IPS-18a (cell line): ENCODE results near the gene GRIPAP1.

Experiments
- H3K27ac ChIP-seq: one replicate; pipeline ENCODE4 v1.5.1; 2013; ENCODE audit warnings: low read length
- H3K27me3 ChIP-seq: one replicate; pipeline ENCODE4 v1.6.1; 2013; ENCODE audit warnings: mild to moderate bottlenecking, low read length; ENCODE audit not compliant: control insufficient read depth, insufficient read depth
- H3K36me3 ChIP-seq: one replicate; pipeline ENCODE4 v1.6.1; 2013; ENCODE audit warnings: low read depth, low read length; ENCODE audit not compliant: control insufficient read depth
- H3K4me1 ChIP-seq: one replicate; pipeline ENCODE4 v1.6.1; 2013; ENCODE audit warnings: low read depth, low read length; ENCODE audit not compliant: control insufficient read depth
- H3K4me3 ChIP-seq: one replicate; pipeline ENCODE4 v1.5.1; 2013; ENCODE audit warnings: low read length
- H3K9ac ChIP-seq: one replicate; pipeline ENCODE4 v1.6.1; 2013; ENCODE audit warnings: mild to moderate bottlenecking, low read length, moderate library complexity
- H3K9me3 ChIP-seq: one replicate; pipeline ENCODE4 v1.6.1; 2013; ENCODE audit warnings: low read depth, low read length; ENCODE audit not compliant: control insufficient read depth

The GRIPAP1 gene, protein sequence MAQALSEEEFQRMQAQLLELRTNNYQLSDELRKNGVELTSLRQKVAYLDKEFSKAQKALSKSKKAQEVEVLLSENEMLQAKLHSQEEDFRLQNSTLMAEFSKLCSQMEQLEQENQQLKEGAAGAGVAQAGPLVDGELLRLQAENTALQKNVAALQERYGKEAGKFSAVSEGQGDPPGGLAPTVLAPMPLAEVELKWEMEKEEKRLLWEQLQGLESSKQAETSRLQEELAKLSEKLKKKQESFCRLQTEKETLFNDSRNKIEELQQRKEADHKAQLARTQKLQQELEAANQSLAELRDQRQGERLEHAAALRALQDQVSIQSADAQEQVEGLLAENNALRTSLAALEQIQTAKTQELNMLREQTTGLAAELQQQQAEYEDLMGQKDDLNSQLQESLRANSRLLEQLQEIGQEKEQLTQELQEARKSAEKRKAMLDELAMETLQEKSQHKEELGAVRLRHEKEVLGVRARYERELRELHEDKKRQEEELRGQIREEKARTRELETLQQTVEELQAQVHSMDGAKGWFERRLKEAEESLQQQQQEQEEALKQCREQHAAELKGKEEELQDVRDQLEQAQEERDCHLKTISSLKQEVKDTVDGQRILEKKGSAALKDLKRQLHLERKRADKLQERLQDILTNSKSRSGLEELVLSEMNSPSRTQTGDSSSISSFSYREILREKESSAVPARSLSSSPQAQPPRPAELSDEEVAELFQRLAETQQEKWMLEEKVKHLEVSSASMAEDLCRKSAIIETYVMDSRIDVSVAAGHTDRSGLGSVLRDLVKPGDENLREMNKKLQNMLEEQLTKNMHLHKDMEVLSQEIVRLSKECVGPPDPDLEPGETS

DNA sequence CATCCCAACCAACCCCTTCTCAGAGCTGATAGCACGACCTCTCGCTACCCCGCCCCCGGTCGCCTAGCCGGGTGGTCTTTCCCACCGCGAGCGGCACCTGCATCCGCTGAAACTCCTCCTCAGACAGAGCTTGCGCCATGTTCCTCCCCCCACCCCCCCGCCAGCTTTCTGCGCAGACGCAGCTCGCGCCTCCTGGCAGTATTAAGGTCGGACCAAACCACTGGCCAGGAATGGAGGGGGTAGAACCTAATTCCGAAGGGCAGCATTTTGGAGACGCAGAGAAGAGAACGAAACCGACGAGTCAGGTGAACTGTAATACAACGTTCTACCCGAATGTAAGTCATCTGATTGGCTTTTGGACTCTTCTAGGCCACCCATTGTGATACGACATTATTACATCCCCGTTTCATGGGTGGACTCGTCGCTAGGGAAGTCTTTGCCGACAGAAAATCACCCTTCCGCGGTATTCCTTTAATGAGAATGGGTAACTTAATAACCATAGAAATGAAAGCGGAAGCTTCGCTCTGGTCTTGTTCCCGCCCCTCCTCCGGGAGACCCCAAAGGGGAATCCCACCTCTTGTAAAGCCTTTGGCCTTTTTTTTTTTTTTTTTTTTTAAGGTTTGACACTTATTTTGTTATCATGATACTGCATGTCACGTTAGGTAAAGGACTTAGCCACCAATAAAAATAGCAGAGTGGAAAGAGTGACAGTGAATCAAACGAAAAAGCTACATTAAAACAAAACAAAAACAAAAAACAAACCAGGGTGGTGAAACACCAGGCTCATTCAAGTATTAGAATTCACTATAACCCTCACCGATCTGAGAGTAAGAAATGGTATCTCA, at the start of gene GRIPAP1:
TSS of gene GRIPAP1 (minus strand) at position 174 of the 845 bp plus-strand sequence. CDS start at position 139, 35 bp downstream.
- no peaks in the 10 kb centered on the region for H3K9me3 ChIP-seq
- peak within 1 kb of the TSS; percentile 94 for H3K4me3 ChIP-seq
- peaks cover 9% of the 10 kb centered on the region for H3K36me3 ChIP-seq
- H3K4me1 ChIP-seq: no peaks in the 10 kb centered on the region
- peak within 1 kb of the TSS; percentile 95 for H3K9ac ChIP-seq
- H3K27ac ChIP-seq: peak within 1 kb of the TSS; percentile 95
- H3K27me3 ChIP-seq: no peaks in the 10 kb centered on the region

DNA sequence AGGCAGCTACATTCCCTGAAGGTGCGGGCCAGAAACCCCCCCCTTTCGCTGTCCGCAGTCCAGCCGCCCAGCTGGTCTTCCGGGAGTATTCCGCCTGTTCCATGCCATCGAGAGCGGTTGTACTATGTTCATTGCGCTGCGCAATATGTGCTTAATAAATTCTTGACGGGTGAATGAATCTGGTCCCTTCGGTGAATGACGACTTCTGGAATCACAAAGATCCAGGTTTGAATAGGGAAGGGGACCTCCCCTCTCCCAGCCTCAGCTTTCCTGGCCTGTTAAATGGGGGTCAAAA, 41.9 kb upstream of the GRIPAP1 start:
- Histone ChIP-seq H3K27me3 (no peaks in the 10 kb centered on the region), H3K9ac (no peak overlapping the region), H3K9me3 (no peaks in the 10 kb centered on the region), H3K4me1 (peaks cover 6% of the 10 kb centered on the region), H3K27ac (no peak overlapping the region), H3K36me3 (peaks cover 6% of the 10 kb centered on the region), H3K4me3 (peak overlapping the region; percentile 17)

DNA sequence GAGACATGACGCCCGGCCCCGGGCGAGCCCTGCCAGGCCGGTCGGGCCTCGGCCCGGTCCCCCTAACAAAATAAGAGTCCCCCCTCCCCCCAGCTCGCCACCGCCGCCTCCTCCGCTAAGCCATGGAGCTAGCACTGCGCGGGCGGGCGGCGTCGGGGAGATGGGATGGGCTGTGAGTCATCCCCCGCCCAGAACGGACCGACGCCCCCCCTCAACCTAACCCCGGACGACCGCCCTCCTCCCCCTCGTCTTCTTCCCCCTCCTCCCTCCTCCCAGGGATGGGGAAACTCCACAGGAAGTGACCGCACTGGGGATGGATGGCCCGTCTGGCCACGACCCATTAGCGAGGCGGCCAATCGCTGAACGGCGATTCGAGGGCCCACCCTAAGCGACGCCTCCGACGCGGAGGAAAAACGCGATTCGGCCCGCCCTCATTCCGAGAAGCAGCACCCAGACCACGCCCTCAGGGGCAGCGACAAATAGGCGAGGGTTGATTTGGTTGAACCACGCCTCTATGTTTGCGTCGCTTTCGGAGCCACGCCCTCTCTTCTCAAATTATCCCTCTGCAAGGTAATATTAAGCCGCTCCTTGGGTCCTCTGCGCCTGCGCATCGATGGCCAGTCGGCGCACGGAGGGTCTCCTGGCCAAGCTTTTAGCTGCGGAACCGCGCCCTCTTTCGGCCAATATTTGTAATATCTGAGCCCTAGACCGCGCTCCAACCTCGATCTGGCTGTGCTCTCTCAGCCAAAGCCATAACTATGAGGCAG, 41.3 kb upstream of the GRIPAP1 start, which contains the start of gene TFE3:
TSS of gene TFE3 (minus strand) at position 138 of the 767 bp plus-strand sequence. CDS start at position 7, 131 bp downstream.
- Histone ChIP-seq H3K9ac (peak within 1 kb of the TSS; percentile 51), H3K36me3 (peaks cover 12% of the 10 kb centered on the region), H3K4me1 (peaks cover 6% of the 10 kb centered on the region), H3K27ac (no peak within 1 kb of the TSS), H3K4me3 (peak within 1 kb of the TSS; percentile 75), H3K27me3 (no peaks in the 10 kb centered on the region), H3K9me3 (no peaks in the 10 kb centered on the region)

DNA sequence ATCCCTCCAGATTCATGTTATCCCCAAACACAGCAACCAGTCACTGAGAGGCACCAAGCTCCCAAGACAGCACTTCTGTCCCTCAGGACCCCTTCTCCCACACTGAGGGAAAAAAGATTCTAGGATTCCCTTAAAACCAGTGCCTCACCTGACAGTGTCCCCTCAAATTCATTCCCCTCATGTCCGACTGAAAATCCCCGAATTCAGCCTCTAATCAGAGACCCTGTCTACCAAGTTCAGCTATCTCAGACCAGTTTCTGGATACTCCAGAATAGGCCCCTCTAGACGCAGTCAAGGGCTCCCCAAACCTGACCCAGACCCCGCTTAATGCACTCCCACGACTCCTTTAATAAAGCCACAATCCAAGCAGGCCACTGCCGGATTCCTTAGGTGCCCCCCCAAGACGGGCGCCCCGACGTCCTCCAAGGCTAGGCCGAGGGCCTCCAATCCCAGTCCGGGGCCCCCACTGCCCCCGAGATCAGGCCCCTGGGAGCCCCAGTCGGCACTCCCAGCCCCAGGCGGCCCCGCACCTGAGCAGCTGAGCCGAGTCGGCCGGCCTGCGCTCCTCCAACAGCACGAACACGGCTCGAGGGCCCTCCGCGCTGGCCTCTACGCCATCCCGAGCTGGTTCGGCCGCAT, 40.6 kb upstream of the GRIPAP1 start:
- Histone ChIP-seq H3K4me1 (peaks cover 6% of the 10 kb centered on the region), H3K4me3 (peak overlapping the region; percentile 75), H3K27ac (no peak overlapping the region), H3K9ac (peak overlapping the region; percentile 51), H3K27me3 (no peaks in the 10 kb centered on the region), H3K36me3 (peaks cover 19% of the 10 kb centered on the region), H3K9me3 (peaks cover 2% of the 10 kb centered on the region)

DNA sequence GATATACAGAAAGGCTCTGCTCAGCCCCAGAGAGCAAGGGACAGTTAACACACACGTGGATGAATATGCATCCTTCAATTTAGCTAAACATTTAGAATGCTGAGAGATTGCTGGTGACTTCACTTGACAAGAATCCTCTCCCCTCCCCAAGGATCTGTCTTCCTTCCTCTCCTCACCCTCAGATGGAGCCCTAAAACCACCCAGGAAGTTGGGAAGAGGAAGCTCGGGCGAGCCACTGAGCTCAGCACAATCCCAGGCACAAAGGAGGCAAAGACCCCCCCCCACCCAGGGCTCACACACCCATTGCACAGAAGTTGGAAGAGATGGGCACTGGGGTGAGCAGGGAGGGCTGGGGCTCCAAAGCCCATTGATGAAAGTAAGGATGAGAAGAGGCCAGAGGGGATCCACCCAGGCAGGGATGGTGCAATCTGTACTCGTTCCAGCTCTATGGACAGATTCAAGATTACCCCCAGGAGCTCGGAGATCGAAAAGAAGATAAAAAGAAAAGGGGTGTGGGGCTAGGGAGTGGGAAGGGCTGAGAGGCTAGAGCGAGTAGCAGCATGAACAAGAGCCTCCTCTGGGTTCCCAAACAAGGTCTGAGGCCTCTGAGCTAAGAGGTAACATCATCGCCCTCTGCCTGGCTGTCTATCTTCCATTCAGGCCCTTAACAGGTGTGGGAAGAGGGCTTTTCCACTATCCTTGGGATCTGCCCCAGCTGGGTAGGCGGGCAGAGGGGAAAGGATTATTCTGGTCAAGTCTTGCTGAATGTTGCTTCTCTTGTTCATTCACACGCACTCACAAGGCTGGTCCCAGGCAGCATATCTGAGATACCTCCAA, 39.9 kb upstream of the GRIPAP1 start:
- H3K27me3 ChIP-seq: no peaks in the 10 kb centered on the region

DNA sequence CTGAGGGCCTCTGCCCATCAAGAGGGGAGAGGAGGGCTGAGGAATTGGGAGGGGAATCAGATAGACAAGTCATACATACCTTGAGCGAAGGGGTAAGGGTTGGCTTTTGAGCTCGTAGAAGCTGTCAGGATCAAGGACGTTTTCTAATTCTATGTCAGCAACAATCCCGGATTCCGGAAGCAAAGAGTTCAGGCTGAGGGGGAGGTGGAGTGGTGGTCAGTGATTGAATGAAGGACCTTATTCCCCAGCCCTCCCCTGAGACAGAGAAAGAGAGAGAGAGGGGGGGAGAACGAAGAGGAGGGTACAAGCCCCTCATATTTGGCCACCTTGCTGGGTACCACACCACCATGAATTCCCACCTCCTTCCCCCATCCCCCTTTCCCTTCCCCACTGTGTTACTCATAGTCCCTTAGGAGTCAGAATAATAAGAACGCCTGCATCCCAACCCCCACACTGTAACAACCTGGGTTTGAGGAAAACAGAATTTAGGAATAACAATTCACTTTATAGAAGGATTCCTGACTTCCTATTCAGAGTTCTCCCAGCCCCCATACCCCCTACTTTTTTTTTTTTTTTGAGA, 38.4 kb upstream of the GRIPAP1 start:
- H3K27ac ChIP-seq: no peak overlapping the region
- peaks cover 6% of the 10 kb centered on the region for H3K4me1 ChIP-seq
- H3K36me3 ChIP-seq: peaks cover 30% of the 10 kb centered on the region
- H3K27me3 ChIP-seq: no peaks in the 10 kb centered on the region
- H3K9me3 ChIP-seq: peaks cover 3% of the 10 kb centered on the region
- H3K9ac ChIP-seq: peak overlapping the region; percentile 51
- peak overlapping the region; percentile 75 for H3K4me3 ChIP-seq

More for the DNA sequence above, 39.9 kb upstream of the GRIPAP1 start:
- Histone ChIP-seq H3K36me3 (peaks cover 24% of the 10 kb centered on the region), H3K9ac (peak overlapping the region; percentile 51), H3K27ac (peak overlapping the region; percentile 16), H3K4me1 (peaks cover 6% of the 10 kb centered on the region), H3K4me3 (peak overlapping the region; percentile 75), H3K9me3 (peaks cover 3% of the 10 kb centered on the region)

DNA sequence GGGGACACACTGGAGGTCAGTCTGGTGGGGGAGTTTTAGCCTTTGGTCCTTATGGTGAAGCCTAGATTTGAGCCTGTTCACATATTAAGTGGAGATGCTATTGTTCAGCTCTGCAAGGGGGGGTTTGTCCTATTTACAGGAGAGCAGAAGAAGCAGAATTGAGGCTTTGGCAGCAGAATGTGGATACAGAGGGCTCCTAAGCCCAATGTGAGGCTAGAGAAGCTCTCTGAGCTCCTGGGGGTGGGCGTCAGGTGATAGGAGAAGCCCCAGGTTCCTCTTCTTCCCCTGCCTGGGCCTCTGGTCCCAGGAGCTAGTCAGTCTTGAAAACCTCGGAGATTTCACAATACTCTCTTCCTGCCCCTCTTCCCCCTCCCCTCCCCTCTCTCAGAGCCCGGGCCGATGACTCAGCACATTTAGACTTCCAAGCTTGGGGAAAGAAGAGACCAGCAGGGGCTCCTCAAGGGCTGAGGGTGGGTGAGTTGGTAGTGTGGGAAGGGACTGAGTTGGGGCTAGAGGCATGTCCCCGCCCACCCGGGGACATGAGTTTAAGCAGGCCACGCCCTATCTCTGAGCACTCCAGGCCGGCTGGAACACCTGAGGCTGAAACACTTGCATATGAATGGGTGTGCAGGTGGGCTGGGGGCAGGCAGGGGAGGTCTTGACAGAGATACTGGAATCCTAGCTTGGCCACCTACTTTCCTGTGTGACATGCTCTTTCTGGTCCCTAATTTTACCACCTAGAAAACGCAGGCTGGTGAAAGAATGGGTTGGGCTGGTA, 37.7 kb upstream of the GRIPAP1 start:
- H3K27ac ChIP-seq: peak overlapping the region; percentile 67
- H3K9me3 ChIP-seq: peaks cover 3% of the 10 kb centered on the region
- peaks cover 6% of the 10 kb centered on the region for H3K4me1 ChIP-seq
- H3K27me3 ChIP-seq: no peaks in the 10 kb centered on the region
- H3K4me3 ChIP-seq: peak overlapping the region; percentile 75
- H3K36me3 ChIP-seq: peaks cover 31% of the 10 kb centered on the region
- H3K9ac ChIP-seq: peak overlapping the region; percentile 51

DNA sequence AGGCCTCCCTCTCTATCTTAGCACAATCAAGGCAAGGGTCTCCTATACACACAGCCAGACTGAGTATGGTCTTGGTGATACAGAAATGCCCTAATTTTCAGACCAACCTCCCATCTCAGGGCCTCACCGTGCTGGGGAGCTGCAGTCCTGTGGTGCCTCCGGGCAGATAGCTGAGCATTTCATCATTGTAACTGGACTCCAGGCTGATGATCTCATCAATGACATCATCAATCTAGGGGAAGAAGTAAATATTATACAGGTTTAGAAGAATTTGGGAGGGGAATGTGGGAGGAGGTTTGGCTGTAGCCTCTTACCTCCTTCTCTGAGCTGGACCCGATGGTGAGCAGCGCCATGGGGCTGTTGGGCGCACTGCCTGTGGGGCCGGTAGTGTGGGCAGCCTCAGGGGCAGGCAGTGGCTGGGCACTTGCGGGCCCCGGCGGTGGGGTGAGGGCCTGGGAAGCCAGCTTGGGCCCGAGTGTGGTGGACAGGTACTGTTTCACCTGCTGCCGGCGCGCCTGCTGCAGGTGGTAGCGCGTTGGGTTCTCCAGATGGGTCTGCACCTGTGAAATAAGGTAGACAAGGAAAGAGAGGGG, 35.9 kb upstream of the GRIPAP1 start:
- no peak overlapping the region for H3K27ac ChIP-seq
- H3K9me3 ChIP-seq: peaks cover 3% of the 10 kb centered on the region
- H3K4me3 ChIP-seq: no peak overlapping the region
- H3K4me1 ChIP-seq: peaks cover 6% of the 10 kb centered on the region
- H3K9ac ChIP-seq: no peak overlapping the region
- no peaks in the 10 kb centered on the region for H3K27me3 ChIP-seq
- H3K36me3 ChIP-seq: peaks cover 49% of the 10 kb centered on the region

DNA sequence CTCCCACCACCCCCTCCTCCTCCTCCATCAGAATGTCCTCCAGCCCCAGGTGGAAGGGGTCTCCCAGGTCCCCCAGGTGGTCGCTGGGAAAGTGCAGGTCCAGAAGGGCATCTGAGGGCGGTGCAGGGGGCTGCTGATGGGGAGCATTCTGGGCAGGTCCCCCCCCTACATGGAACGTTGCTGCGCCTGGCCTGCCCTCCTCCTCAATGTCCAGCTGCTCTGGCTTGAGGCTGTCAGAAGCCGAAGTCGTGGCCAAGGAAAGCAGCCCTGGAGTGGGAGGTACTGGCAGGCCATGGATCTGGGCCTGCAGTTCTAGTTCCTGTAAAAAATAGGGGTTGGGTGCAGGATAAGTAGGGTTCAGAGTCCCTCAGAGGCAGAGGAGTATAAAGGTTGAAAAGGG, 28.2 kb upstream of the GRIPAP1 start:
- H3K4me3 ChIP-seq: no peak overlapping the region
- H3K9me3 ChIP-seq: peaks cover 5% of the 10 kb centered on the region
- H3K9ac ChIP-seq: no peak overlapping the region
- no peak overlapping the region for H3K27ac ChIP-seq
- H3K27me3 ChIP-seq: no peaks in the 10 kb centered on the region
- peaks cover 38% of the 10 kb centered on the region for H3K36me3 ChIP-seq
- H3K4me1 ChIP-seq: no peaks in the 10 kb centered on the region
